Epithelial cell of esophagus (primary cell): Measurements from ENCODE around the gene MINK1.

ENCODE experiments used
- DNase-seq: peaks from one replicate; pipeline ENCODE4 v3.0.0; 2010; ENCODE audit warnings: low read depth
- H3K4me3 ChIP-seq: 2 replicates; pipeline ENCODE4 v1.5.1; 2011; ENCODE audit warnings: mild to moderate bottlenecking, low read length, control low read depth
- CTCF ChIP-seq: IDR thresholded peaks from 2 replicates; pipeline ENCODE4 v1.5.1; 2011; ENCODE audit warnings: low read depth, mild to moderate bottlenecking, low read length, control low read depth, inconsistent platforms; ENCODE audit not compliant: insufficient read depth; ENCODE audit errors: missing control alignments

The MINK1 gene

GRCh38 chr17:4839965-4840892 lies 7.1 kb downstream of the MINK1 start:
- no peak overlapping the region for H3K4me3 ChIP-seq

GRCh38 chr17:4840893-4841242 lies 7.7 kb downstream of the MINK1 start:
- no peak overlapping the region for H3K4me3 ChIP-seq
- no peak for DNase-seq
- no peak for TF ChIP-seq CTCF

More at GRCh38 chr17:4839965-4840892, 7.1 kb downstream of the MINK1 start:
- no peak for TF ChIP-seq CTCF
- DNase-seq: no peak

- DNase-seq: no peak
- TF ChIP-seq CTCF: no peak
Observed at GRCh38 chr17:4842376-4842775, 9.2 kb downstream of the MINK1 start.

GRCh38 chr17:4843321-4844000 lies 10.3 kb downstream of the MINK1 start:
- no peak overlapping the region for H3K4me3 ChIP-seq
- TF ChIP-seq CTCF: no peak
- DNase-seq: no peak

More at GRCh38 chr17:4842376-4842775, 9.2 kb downstream of the MINK1 start:
- no peak overlapping the region for H3K4me3 ChIP-seq

GRCh38 chr17:4845118-4845517 lies 12.0 kb downstream of the MINK1 start:
- TF ChIP-seq CTCF: no peak
- DNase-seq: no peak
- no peak overlapping the region for H3K4me3 ChIP-seq

- no peak for TF ChIP-seq CTCF
- DNase-seq: no peak
- no peak overlapping the region for H3K4me3 ChIP-seq
Observed at GRCh38 chr17:4846635-4847390, 13.7 kb downstream of the MINK1 start.
